Choroid plexus epithelial cell (primary cell): ENCODE measurements around the gene PDIA4.

ENCODE experiments used
- DNase-seq: peaks from one replicate; pipeline ENCODE4 v3.0.0-alpha.2; 2010; ENCODE audit warnings: low read depth
- H3K4me3 ChIP-seq: 2 replicates; pipeline ENCODE4 v1.5.1; 2011; ENCODE audit warnings: low read depth, mild to moderate bottlenecking, control low read depth, low read length, moderate library complexity
- TF ChIP-seq, protein P1 (sequence below): conservative IDR thresholded peaks from 2 replicates; pipeline ENCODE4 v1.5.1; 2011; ENCODE audit warnings: low read depth, mild to moderate bottlenecking, control low read depth, inconsistent platforms, low read length, moderate library complexity

Gene PDIA4

DNA sequence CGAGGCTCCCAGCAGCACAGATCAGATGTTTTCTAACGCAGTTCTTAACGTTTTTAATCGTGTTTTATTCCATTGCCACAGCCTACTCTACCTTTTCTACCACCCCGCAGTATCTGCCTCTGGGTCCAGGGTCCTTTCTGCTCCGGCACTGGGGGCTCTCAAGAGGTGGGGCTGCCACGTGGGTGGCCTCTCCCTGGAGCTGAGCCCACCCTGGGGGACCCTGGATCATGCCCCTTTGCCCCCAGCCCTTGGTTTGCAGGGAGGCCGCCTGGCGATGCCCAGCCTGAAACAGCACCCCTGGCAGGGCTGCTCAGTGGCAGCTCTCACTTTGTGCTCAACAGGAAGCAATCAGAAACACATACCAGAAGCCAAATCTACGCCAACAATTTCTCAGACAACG lies 25.3 kb downstream of the PDIA4 start:
- TF ChIP-seq, protein P1, sequence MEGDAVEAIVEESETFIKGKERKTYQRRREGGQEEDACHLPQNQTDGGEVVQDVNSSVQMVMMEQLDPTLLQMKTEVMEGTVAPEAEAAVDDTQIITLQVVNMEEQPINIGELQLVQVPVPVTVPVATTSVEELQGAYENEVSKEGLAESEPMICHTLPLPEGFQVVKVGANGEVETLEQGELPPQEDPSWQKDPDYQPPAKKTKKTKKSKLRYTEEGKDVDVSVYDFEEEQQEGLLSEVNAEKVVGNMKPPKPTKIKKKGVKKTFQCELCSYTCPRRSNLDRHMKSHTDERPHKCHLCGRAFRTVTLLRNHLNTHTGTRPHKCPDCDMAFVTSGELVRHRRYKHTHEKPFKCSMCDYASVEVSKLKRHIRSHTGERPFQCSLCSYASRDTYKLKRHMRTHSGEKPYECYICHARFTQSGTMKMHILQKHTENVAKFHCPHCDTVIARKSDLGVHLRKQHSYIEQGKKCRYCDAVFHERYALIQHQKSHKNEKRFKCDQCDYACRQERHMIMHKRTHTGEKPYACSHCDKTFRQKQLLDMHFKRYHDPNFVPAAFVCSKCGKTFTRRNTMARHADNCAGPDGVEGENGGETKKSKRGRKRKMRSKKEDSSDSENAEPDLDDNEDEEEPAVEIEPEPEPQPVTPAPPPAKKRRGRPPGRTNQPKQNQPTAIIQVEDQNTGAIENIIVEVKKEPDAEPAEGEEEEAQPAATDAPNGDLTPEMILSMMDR, result no peak
- no peak for DNase-seq
- no peak overlapping the region for H3K4me3 ChIP-seq

DNA sequence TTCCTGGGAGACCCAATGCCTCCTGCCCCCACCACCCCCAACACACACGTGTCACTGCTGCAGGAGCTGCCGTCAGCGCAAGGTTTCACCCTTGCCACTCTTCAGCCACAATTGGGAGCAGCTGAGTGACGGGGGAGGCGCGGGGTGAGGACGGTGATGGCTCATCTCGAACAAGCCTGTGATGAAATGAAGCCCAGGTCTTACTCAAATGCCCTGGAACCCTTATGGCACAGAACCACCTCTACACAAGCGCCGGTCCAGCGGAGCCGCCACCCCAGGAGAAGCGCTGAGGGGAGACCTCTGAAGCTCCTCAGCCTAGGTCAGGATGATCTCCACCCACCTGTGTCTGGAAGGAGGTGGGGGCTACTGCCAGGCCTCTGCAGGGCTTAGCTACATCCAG lies 25.7 kb downstream of the PDIA4 start:
- DNase-seq, result no peak

DNA sequence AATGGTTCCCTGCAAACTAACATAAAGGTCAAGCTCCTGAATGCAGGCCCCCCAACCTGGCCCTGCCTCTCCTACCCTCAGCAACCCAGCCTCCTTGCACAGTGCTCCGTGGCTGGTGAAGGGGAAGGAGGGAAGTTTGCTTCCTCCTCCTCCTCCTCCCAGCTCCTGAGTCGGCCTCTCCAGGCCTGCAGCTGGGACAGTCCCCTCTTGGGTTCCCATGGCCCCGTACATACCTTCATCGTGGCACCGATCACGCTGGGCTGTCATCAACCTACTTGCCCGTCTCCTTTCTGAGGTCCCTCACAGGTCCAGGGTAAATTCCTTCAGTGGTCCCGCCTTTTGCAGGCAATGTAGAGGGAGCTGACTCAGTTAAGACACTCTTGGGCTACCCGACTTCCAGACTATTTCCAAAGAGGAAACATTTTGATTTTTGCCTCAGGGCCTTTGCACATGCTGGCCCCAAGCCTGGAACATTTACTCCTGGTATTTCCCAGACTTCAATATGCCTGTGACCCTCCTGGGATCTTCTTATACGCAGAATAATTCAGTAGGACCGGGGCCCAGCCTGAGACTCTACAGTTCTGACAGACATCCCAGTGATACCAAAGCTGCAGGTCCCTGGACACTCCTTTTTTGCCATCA lies 26.8 kb downstream of the PDIA4 start:
- TF ChIP-seq, protein P1, result no peak
- DNase-seq, result no peak
- no peak overlapping the region for H3K4me3 ChIP-seq

More for the DNA sequence above, 25.7 kb downstream of the PDIA4 start:
- TF ChIP-seq, protein P1, result no peak
- H3K4me3 ChIP-seq, result no peak overlapping the region

DNA sequence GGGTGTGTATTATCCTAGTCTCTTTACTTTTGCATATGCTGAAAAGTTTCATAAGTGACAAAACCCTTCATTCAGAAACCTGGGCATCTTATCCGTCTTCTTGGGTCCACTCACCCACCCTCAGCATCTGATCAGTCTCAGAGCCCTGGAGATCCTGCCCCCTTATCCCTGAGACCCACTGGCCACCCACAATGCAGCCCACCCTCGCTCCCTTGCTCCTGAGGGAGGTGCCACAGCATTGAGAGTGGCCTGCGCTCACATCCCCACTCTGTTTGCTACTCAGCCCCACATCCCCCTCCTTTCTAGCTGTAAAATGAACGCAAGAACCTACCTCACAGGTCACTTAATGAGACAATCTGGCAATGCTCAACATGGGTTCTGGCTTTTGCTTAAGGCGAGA lies 27.3 kb downstream of the PDIA4 start:
- DNase-seq, result no peak
- no peak overlapping the region for H3K4me3 ChIP-seq
- TF ChIP-seq, protein P1, result no peak

DNA sequence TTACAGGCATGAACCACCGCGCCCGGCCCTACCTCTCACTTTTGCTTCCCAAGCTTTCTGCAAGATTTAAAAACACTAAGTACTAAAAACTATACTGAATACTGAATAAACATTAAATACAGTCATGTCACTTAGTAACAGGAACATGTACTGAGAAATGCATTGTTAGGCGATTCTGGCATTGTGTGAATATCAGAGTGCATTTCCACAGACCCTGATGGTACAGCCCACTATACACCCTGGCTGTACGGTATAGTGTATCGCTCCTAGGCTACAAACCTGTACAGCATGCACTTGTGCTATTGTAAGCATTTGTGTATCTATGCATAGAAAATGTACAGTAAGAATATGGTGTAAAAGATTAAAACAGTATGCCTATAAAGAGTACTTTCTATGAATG lies 29.1 kb downstream of the PDIA4 start:
- no peak overlapping the region for H3K4me3 ChIP-seq
- TF ChIP-seq, protein P1, result no peak
- DNase-seq, result no peak

DNA sequence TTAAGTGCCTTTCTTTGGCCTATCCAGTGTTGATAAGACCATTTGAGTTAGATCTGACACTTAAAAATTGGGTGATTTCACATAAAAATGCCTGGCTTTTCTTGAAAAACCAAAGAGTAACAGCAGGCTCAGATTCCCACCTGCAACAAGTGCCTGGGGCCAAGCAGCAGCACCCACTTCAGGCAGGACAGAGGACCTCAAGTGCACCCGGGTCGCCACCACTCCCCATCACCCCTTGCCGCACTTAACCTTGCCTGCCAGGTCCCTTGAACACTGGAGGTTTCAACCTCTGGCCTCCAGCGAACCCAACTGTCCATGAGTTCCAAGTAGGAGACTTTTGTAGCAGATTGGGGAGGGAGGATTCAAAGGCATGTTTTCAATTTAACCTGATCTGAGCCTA lies 30.8 kb downstream of the PDIA4 start:
- no peak overlapping the region for H3K4me3 ChIP-seq
- DNase-seq, result no peak
- TF ChIP-seq, protein P1, result no peak

DNA sequence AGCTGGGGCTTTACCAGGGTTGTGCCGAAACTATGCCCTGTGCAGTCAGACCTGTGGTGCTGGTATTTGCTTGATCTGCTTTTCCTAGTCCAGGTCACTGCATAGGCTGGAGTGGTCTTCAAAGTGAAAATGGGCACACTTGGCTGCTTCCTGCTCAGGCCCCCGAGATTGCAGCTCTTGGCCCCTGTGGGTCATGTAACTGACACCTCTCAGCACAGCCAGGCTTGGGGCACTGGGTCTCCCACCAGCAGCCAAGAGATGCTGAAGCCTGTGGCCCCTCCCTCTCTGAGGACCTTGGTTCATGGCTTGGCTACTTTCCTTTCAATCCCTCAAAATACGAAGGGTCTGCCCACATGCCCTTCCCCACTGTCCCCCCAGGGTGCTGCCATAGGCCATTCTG lies 33.7 kb downstream of the PDIA4 start:
- TF ChIP-seq, protein P1, result no peak
- DNase-seq, result no peak
- H3K4me3 ChIP-seq, result no peak overlapping the region
